Mesenchymal stem cell (in vitro differentiated cells and primary cell): ENCODE measurements around the gene KRT14.

Experiments used
- DNase-seq: peaks from one replicate; pipeline ENCODE4 v3.0.0-alpha.2; 2013
- H2AFZ ChIP-seq: one replicate; pipeline ENCODE4 v1.6.1; 2013; ENCODE audit warnings: low read depth, mild to moderate bottlenecking, control low read depth, inconsistent platforms, low read length, moderate library complexity
- H2AK5ac ChIP-seq: 2 replicates; pipeline ENCODE4 v1.6.1; 2013; ENCODE audit warnings: low read length, moderate library complexity, mild to moderate bottlenecking, inconsistent platforms; ENCODE audit not compliant: severe bottlenecking
- H2BK120ac ChIP-seq: one replicate; pipeline ENCODE4 v1.6.1; 2013; ENCODE audit warnings: low read depth, mild to moderate bottlenecking, inconsistent platforms, low read length, moderate library complexity
- H2BK12ac ChIP-seq, 2 experiments: one replicate each; pipeline ENCODE4 v1.6.1; 2013; ENCODE audit warnings: inconsistent platforms in 2 of 2, low read length in 2 of 2, mild to moderate bottlenecking in 2 of 2, moderate library complexity in 2 of 2, control low read depth in 1 of 2
- H2BK15ac ChIP-seq: one replicate; pipeline ENCODE4 v1.6.1; 2013; ENCODE audit warnings: mild to moderate bottlenecking, low read depth, inconsistent platforms; ENCODE audit not compliant: poor library complexity, severe bottlenecking
- H2BK5ac ChIP-seq: 2 replicates; pipeline ENCODE4 v1.6.1; 2013; ENCODE audit warnings: low read depth, mild to moderate bottlenecking, low read length, control low read depth, inconsistent platforms; ENCODE audit not compliant: poor library complexity, severe bottlenecking
- H3K14ac ChIP-seq, 2 experiments: one replicate each; pipeline ENCODE4 v1.6.1; 2013; ENCODE audit warnings: inconsistent platforms in 2 of 2, low read length in 2 of 2, control low read depth in 1 of 2, mild to moderate bottlenecking in 1 of 2, moderate library complexity in 1 of 2
- H3K18ac ChIP-seq, 2 experiments: one replicate each; pipeline ENCODE4 v1.6.1; 2013; ENCODE audit warnings: inconsistent platforms in 2 of 2, low read length in 2 of 2, control low read depth in 1 of 2, low read depth in 1 of 2, mild to moderate bottlenecking in 1 of 2
- H3K23ac ChIP-seq, 2 experiments: one replicate each; pipeline ENCODE4 v1.6.1; 2013; ENCODE audit warnings: inconsistent platforms in 2 of 2, low read length in 2 of 2, mild to moderate bottlenecking in 2 of 2, moderate library complexity in 2 of 2, control low read depth in 1 of 2
- H3K27ac ChIP-seq: 2 replicates; pipeline ENCODE4 v1.5.1; 2013; ENCODE audit warnings: mild to moderate bottlenecking, moderate library complexity, low read length, control low read depth, inconsistent platforms; ENCODE audit not compliant: poor library complexity, severe bottlenecking
- H3K27me3 ChIP-seq, 2 experiments: 2 replicates each; pipeline versions ENCODE4 v1.6.1 to v1.7.0; 2013; ENCODE audit warnings: low read length in 2 of 2, mild to moderate bottlenecking in 2 of 2, moderate library complexity in 2 of 2, control low read depth in 1 of 2, inconsistent platforms in 1 of 2; ENCODE audit not compliant: control insufficient read depth in 1 of 2, insufficient read depth in 1 of 2
- H3K36me3 ChIP-seq, 2 experiments: 2 replicates each; pipeline versions ENCODE4 v1.6.1 to v1.7.0; 2013; ENCODE audit warnings: low read length in 2 of 2, control low read depth in 1 of 2, inconsistent platforms in 1 of 2, low read depth in 1 of 2, mild to moderate bottlenecking in 1 of 2; ENCODE audit not compliant: insufficient read depth in 2 of 2, control insufficient read depth in 1 of 2
- H3K4ac ChIP-seq, 2 experiments: one replicate each; pipeline ENCODE4 v1.6.1; 2013; ENCODE audit warnings: inconsistent platforms in 2 of 2, low read length in 2 of 2, mild to moderate bottlenecking in 2 of 2, moderate library complexity in 2 of 2, control low read depth in 1 of 2, low read depth in 1 of 2
- H3K4me1 ChIP-seq: 2 replicates; pipeline ENCODE4 v1.6.1; 2013; ENCODE audit warnings: low read depth, low read length, control low read depth; ENCODE audit not compliant: control insufficient read depth, insufficient read depth
- H3K4me2 ChIP-seq: 2 replicates; pipeline ENCODE4 v1.6.1; 2013; ENCODE audit warnings: low read length, mild to moderate bottlenecking, inconsistent platforms; ENCODE audit not compliant: poor library complexity, severe bottlenecking
- H3K4me3 ChIP-seq, 2 experiments: 2 replicates each; pipeline versions ENCODE4 v1.5.1 to v1.7.0; 2013; ENCODE audit warnings: low read length in 2 of 2, mild to moderate bottlenecking in 2 of 2, control low read depth in 1 of 2, low read depth in 1 of 2; ENCODE audit not compliant: insufficient read depth in 1 of 2
- H3K79me1 ChIP-seq: replicated peaks from 2 replicates; pipeline ENCODE4 v1.6.1; 2013; ENCODE audit warnings: mild to moderate bottlenecking, control low read depth, low read length, inconsistent platforms; ENCODE audit not compliant: poor library complexity, severe bottlenecking
- H3K9ac ChIP-seq: 2 replicates; pipeline ENCODE4 v1.7.0; 2013; ENCODE audit warnings: mild to moderate bottlenecking, low read length, moderate library complexity
- H3K9me3 ChIP-seq: 2 replicates; pipeline ENCODE4 v1.7.0; 2013; ENCODE audit warnings: mild to moderate bottlenecking, low read length; ENCODE audit not compliant: control insufficient read depth
- H4K8ac ChIP-seq: one replicate; pipeline ENCODE4 v1.6.1; 2013; ENCODE audit warnings: inconsistent platforms, mild to moderate bottlenecking, low read length, moderate library complexity
- H4K91ac ChIP-seq: one replicate; pipeline ENCODE4 v1.6.1; 2013; ENCODE audit warnings: mild to moderate bottlenecking, low read length, inconsistent platforms
- WGBS: methylation state at CpG from one replicate; pipeline ENCODE4 v1.1.7; 2013; ENCODE audit warnings: mixed read lengths; 5-methylcytosine and 5-hydroxymethylcytosine counted together

KRT14 gene

DNA sequence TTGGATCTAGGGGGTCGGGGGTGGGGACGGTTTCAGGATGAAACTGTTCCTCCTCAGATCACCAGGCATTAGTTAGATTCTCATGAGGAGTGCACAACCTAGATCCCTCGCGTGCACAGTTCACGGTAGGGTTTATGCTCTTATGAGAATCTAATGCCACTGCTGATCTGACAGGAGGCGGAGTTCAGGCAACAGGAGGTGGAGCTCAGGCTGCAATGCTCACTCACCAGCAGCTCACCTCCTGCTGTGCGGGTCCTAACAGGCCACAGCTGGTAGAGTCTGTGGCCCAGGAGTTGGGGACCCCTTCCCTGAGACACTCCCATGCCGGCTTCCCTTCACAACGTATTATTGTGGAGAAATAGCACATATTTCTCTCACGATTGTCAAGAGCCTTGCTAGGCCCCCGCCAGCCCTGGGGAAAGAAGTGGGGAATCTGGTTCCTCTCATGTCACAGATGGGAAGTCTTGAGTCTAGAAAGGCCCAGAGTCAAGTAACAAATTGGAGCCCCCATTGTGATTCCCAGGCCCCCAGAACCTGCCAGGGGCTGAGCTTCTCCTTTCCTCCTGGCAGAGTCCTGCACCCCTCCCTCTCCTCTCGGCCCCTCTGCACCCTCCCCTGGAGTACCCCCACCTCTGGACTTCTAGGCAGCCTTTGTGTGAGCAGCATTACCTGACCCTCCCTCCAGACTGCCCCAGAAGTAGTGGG, 6.1 kb upstream of the KRT14 start:
- H3K9ac ChIP-seq, result no peak overlapping the region
- H3K4me3 ChIP-seq, result no peak overlapping the region
- H2BK5ac ChIP-seq, result no peak overlapping the region
- no peak overlapping the region for H3K14ac ChIP-seq
- H2AFZ ChIP-seq, result no peak overlapping the region
- H2BK15ac ChIP-seq, result no peak overlapping the region
- DNase-seq, result no peak
- no peaks in the 10 kb centered on the region for H3K36me3 ChIP-seq
- H3K4me1 ChIP-seq, result no peaks in the 10 kb centered on the region
- no peak overlapping the region for H3K4ac ChIP-seq
- peaks cover 48 to 62% of the 10 kb centered on the region in 2 experiments for H3K27me3 ChIP-seq
- 90% methylated on average over 9 of the region's 12 CpGs for WGBS
- H2AK5ac ChIP-seq, result no peak overlapping the region
- H2BK120ac ChIP-seq, result no peak overlapping the region
- no peak overlapping the region for H3K23ac ChIP-seq
- no peak overlapping the region for H3K18ac ChIP-seq
- H3K9me3 ChIP-seq, result no peaks in the 10 kb centered on the region
- H3K4me2 ChIP-seq, result no peak overlapping the region
- no peaks in the 10 kb centered on the region for H3K79me1 ChIP-seq
- H3K27ac ChIP-seq, result no peak overlapping the region
- no peak overlapping the region for H4K91ac ChIP-seq
- H4K8ac ChIP-seq, result no peak overlapping the region
- no peak overlapping the region for H2BK12ac ChIP-seq

DNA sequence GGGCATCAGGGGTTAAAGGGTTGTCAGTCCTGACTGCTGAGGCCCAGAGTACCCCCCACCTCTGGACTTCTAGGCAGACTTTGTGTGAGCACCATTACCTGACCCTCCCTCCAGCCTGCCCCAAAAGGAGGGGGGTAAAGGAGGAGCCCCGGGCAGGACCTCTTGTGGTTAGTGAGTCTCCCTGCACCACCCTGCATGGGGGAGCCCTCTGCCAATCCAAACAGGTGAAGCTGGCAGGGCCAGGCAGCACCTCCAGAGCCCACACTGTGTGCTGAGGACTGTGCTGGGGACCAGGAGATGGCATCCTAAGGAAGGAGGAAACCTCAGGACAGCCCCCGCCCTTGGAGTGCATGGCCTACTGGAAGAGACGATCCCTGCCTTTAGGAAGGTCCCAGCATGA, 2.6 kb upstream of the KRT14 start:
- Histone ChIP-seq H3K27ac (no peak overlapping the region), H3K4me1 (no peaks in the 10 kb centered on the region), H3K9ac (no peak overlapping the region), H3K4me3 (no peak overlapping the region), H3K79me1 (no peaks in the 10 kb centered on the region), H4K91ac (no peak overlapping the region), H2BK15ac (no peak overlapping the region), H3K36me3 (no peaks in the 10 kb centered on the region), H4K8ac (no peak overlapping the region), H3K18ac (no peak overlapping the region), H2AK5ac (no peak overlapping the region), H2BK12ac (no peak overlapping the region), H2AFZ (no peak overlapping the region), H3K23ac (no peak overlapping the region), H3K4me2 (no peak overlapping the region), H3K27me3 (peaks cover 48 to 60% of the 10 kb centered on the region in 2 experiments), H3K9me3 (no peaks in the 10 kb centered on the region), H2BK120ac (no peak overlapping the region), H3K14ac (no peak overlapping the region), H3K4ac (no peak overlapping the region), H2BK5ac (no peak overlapping the region)
- DNase-seq, result no peak
- WGBS, result 83% methylated on average over 3 of the region's 3 CpGs

GRCh38 chr17:41588126-41588810, 1.6 kb upstream of the KRT14 start:
- no peak overlapping the region for H2AK5ac ChIP-seq
- DNase-seq, result no peak
- no peak overlapping the region for H3K14ac ChIP-seq
- H3K27me3 ChIP-seq, result peaks cover 38 to 57% of the 10 kb centered on the region in 2 experiments
- no peak overlapping the region for H2AFZ ChIP-seq
- no peak overlapping the region for H3K9ac ChIP-seq
- H3K4ac ChIP-seq, result no peak overlapping the region
- no peak overlapping the region for H2BK5ac ChIP-seq
- H2BK12ac ChIP-seq, result no peak overlapping the region
- no peaks in the 10 kb centered on the region for H3K4me1 ChIP-seq
- H3K36me3 ChIP-seq, result no peaks in the 10 kb centered on the region
- no peaks in the 10 kb centered on the region for H3K79me1 ChIP-seq
- no peaks in the 10 kb centered on the region for H3K9me3 ChIP-seq
- no peak overlapping the region for H2BK120ac ChIP-seq
- no peak overlapping the region for H3K23ac ChIP-seq
- no peak overlapping the region for H3K27ac ChIP-seq
- no peak overlapping the region for H2BK15ac ChIP-seq
- no peak overlapping the region for H3K18ac ChIP-seq
- no peak overlapping the region for H4K91ac ChIP-seq
- 91% methylated on average over 2 of the region's 8 CpGs for WGBS
- no peak overlapping the region for H3K4me3 ChIP-seq
- no peak overlapping the region for H4K8ac ChIP-seq
- H3K4me2 ChIP-seq, result no peak overlapping the region

DNA sequence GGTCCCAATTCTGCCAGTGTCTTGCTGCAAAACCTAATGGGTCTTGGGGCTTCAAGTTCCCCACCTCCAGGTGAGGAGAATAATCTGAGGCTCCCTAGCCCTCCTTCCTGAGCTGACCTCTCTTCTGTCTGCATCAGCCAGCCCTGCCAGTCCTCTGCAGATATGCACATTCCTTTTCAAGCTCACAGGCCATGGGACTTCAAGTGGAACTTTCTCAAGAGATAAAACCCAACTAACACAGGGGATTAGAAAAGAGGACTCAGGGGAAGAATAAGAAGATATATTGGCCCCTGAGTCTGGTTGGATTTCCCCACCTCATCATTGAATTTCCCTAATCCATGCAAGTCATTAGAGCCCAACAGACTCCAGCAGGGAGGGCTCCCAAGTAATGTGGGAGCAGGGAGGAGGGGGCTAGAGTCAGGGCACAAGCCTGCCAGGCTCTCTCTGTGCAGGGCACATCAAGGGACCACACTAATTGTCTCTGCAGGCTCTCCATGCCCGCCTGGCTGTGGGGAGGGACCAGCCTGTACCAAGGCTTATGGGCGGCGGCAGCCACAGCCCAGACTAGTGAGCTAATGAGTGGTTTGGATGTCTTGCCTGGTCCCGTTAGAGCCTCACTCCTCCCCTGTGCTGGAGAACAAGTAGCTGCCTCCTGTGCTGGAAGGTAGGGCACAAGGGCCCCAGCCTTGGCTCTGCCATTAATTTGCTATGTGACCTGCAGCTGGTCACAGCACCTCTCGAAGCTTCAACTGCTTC, 1.2 kb downstream of the KRT14 start:
- Histone ChIP-seq H3K79me1 (no peaks in the 10 kb centered on the region), H3K9ac (no peak overlapping the region), H3K18ac (no peak overlapping the region), H3K4me2 (no peak overlapping the region), H3K4me1 (no peaks in the 10 kb centered on the region), H2BK12ac (no peak overlapping the region), H3K4ac (no peak overlapping the region), H3K9me3 (no peaks in the 10 kb centered on the region), H4K8ac (no peak overlapping the region), H3K23ac (no peak overlapping the region), H2BK15ac (no peak overlapping the region), H3K14ac (no peak overlapping the region), H3K27ac (no peak overlapping the region), H3K27me3 (peaks cover 28 to 53% of the 10 kb centered on the region in 2 experiments), H3K36me3 (no peaks in the 10 kb centered on the region), H2AFZ (no peak overlapping the region), H2BK120ac (no peak overlapping the region), H2AK5ac (no peak overlapping the region), H2BK5ac (no peak overlapping the region), H3K4me3 (no peak overlapping the region), H4K91ac (no peak overlapping the region)
- WGBS, result 87% methylated on average over 5 of the region's 5 CpGs
- DNase-seq, result no peak
